GM12874 (cell line): ENCODE results near the gene MAP2K7.

Experiments used
- TF ChIP-seq, protein P1 (sequence below): IDR thresholded peaks from 2 replicates; pipeline ENCODE4 v1.5.1; 2011; ENCODE audit warnings: low read depth, mild to moderate bottlenecking, control low read depth, low read length, moderate library complexity; ENCODE audit not compliant: insufficient read depth

MAP2K7 gene

DNA sequence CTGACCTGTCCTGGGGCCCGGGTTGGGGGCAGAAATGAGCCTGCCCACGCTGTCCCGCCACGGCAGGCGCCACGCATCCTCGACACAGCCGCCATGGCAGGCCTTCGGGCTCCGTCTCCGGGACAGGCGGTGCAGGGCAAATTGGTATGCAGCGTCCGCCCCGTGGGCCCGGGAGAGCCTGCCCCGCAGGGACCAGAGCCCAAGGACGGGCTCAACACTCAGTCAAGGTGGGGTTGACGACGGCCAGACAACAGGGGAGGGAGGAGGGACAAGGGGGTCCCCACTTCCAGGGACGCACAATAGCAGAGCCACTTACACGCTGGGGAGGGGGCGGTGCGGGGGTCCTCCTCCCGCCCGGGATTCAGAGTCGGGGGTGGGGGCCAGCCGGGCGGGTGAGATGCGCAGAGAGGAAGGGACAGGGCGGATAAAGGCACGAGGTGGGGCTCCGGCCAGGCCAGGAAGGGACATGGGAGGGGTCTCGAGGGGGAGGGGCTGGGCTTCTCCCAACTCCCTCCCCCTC lies 21.0 kb downstream of the MAP2K7 start:
- TF ChIP-seq, protein P1, sequence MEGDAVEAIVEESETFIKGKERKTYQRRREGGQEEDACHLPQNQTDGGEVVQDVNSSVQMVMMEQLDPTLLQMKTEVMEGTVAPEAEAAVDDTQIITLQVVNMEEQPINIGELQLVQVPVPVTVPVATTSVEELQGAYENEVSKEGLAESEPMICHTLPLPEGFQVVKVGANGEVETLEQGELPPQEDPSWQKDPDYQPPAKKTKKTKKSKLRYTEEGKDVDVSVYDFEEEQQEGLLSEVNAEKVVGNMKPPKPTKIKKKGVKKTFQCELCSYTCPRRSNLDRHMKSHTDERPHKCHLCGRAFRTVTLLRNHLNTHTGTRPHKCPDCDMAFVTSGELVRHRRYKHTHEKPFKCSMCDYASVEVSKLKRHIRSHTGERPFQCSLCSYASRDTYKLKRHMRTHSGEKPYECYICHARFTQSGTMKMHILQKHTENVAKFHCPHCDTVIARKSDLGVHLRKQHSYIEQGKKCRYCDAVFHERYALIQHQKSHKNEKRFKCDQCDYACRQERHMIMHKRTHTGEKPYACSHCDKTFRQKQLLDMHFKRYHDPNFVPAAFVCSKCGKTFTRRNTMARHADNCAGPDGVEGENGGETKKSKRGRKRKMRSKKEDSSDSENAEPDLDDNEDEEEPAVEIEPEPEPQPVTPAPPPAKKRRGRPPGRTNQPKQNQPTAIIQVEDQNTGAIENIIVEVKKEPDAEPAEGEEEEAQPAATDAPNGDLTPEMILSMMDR, result no peak

DNA sequence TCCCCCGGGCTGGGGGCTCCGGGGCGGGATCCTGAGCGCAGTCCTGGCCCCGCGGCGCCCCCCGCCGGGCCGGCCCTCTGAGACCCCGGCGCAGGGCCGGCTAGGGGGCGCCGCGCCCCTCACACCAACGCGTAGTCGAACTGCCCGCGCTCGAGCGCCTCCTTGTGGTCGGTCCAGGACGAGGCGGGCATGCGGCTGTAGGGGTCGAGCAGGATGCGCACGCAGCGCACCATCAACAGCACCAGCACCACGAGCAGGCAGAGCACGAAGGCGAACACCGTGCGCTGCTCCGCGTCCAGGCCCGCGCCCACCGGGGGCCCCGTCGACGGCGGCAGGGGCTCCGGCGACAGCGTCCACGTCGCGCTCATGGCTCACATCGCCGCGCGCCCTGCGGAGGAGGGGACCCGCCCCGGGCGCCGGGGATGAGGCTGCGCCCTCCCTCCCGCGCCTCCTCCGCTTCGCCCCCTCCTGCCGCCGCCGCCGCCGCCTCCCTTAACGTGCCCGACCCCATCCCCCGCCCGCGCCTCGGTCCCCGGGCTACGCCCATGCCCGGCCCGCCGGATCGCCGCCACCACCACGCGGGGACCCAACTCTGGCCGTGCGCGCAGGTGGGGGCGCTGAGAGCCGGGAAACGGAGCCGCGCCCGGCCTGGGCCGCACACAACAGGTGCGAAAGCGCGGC lies 21.6 kb downstream of the MAP2K7 start:
- TF ChIP-seq, protein P1, result peak; percentile 96

DNA sequence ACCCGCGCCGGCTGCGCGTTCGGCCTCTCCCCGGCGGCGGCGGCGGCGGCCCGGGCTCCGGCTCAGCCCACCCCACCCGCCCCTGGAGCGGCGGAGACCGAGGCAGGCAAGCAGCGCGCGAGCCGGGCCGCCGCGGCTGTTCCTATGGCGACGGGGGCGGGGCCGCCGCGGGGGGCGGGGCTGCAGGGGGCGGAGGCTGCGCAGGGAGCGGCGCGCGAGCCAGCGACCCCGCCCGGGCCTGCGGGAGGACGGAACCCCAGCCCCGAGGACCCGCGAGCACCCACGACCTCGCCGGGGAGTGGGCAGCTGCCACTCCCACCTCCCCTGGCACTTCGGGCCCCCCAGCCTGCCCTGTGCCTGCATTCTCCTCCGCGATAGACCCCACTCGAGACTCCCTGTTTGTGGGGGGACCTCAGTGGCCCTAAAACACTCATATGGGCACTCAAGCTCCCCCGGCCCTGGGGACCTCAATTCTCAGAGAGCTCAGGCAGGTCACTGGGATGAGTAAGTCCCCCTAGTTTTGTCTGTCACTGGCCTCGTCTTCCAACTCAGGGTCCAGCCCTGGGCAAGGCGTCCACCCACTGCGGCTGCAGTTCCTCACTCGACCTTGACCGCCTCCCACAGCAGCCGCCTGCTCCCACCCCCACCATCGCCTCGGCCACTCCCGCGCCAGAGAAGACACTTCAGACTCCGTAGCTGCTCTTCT lies 22.5 kb downstream of the MAP2K7 start, which contains the start of gene CTXN1:
Gene CTXN1 (minus strand): TSS at position 115 of the 706 bp plus-strand sequence. CDS start 597 bp downstream, outside the sequence.
- TF ChIP-seq, protein P1, result no peak

GRCh38 chr19:7926727-7927604 lies 23.3 kb downstream of the MAP2K7 start:
- TF ChIP-seq, protein P1, result no peak

- TF ChIP-seq, protein P1, result no peak
Measured at GRCh38 chr19:7927605-7928333, 24.1 kb downstream of the MAP2K7 start.

GRCh38 chr19:7928334-7928706 lies 24.6 kb downstream of the MAP2K7 start:
- TF ChIP-seq, protein P1, result no peak
